Glutamatergic neuron (in vitro differentiated cells): Measurements from ENCODE around the gene TMEM181. TPM values are rescaled to one million over a fixed set of nuclear protein-coding genes. Genes with fewer than 3 reads are reported as not detected.

Source experiments
- DNase-seq: peaks from one replicate; pipeline ENCODE4 v3.0.0; 2022
- H3K27ac Mint-ChIP-seq: one replicate; pipeline ENCODE4 v1.8.0; 2020; ENCODE audit warnings: mild to moderate bottlenecking, mixed read lengths, inconsistent platforms; ENCODE audit not compliant: unreplicated experiment
- H3K27me3 Mint-ChIP-seq: one replicate; pipeline ENCODE4 v1.8.0; 2020; ENCODE audit warnings: mild to moderate bottlenecking, moderate library complexity, mixed read lengths, inconsistent platforms; ENCODE audit not compliant: unreplicated experiment
- H3K36me3 Mint-ChIP-seq: one replicate; pipeline ENCODE4 v1.8.0; 2020; ENCODE audit warnings: mild to moderate bottlenecking, mixed read lengths, inconsistent platforms; ENCODE audit not compliant: unreplicated experiment
- H3K4me1 Mint-ChIP-seq: one replicate; pipeline ENCODE4 v1.8.0; 2020; ENCODE audit warnings: mild to moderate bottlenecking, low read depth, mixed read lengths, inconsistent platforms; ENCODE audit not compliant: unreplicated experiment
- H3K4me3 Mint-ChIP-seq: one replicate; pipeline ENCODE4 v1.8.0; 2020; ENCODE audit warnings: mild to moderate bottlenecking, mixed read lengths, inconsistent platforms; ENCODE audit not compliant: unreplicated experiment
- H3K9me3 Mint-ChIP-seq: one replicate; pipeline ENCODE4 v1.8.0; 2020; ENCODE audit warnings: mild to moderate bottlenecking, moderate library complexity, mixed read lengths, inconsistent platforms; ENCODE audit not compliant: unreplicated experiment
- microRNA-seq: library from miRNA; unstranded; fragments of <30 nt; microRNA quantifications from one replicate; pipeline ENCODE4, GENCODE V29; 2020; ENCODE audit not compliant: unreplicated experiment
- total RNA-seq: library from RNA; stranded (reverse); fragmentation: NEBNext Ultra II Directional; extraction: Animal tissue kit (Norgen Biotek cat#: 25700); gene quantifications from one replicate; pipeline ENCODE4 v1.2.1, GENCODE V29; 2021; ENCODE audit not compliant: unreplicated experiment
- TF ChIP-seq, protein P1 (sequence below): fragments of 200-600 bp; sonication (generic); IDR thresholded peaks from one replicate; pipeline ENCODE4 v1.5.0; 2021; ENCODE audit not compliant: partially characterized antibody, unreplicated experiment

Gene TMEM181
- total RNA-seq, 1 donor from 2014 or later = 44.3 TPM

GRCh38 chr6:158684311-158684710 is 124.4 kb downstream of the TMEM181 start:
- no peaks in the 10 kb centered on the region for H3K36me3 Mint-ChIP-seq
- no peaks in the 10 kb centered on the region for H3K27me3 Mint-ChIP-seq
- TF ChIP-seq, protein P1, sequence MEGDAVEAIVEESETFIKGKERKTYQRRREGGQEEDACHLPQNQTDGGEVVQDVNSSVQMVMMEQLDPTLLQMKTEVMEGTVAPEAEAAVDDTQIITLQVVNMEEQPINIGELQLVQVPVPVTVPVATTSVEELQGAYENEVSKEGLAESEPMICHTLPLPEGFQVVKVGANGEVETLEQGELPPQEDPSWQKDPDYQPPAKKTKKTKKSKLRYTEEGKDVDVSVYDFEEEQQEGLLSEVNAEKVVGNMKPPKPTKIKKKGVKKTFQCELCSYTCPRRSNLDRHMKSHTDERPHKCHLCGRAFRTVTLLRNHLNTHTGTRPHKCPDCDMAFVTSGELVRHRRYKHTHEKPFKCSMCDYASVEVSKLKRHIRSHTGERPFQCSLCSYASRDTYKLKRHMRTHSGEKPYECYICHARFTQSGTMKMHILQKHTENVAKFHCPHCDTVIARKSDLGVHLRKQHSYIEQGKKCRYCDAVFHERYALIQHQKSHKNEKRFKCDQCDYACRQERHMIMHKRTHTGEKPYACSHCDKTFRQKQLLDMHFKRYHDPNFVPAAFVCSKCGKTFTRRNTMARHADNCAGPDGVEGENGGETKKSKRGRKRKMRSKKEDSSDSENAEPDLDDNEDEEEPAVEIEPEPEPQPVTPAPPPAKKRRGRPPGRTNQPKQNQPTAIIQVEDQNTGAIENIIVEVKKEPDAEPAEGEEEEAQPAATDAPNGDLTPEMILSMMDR = no peak
- H3K9me3 Mint-ChIP-seq = no peaks in the 10 kb centered on the region
- no peaks in the 10 kb centered on the region for H3K4me1 Mint-ChIP-seq
- DNase-seq = no peak
- no peak overlapping the region for H3K4me3 Mint-ChIP-seq
- no peak overlapping the region for H3K27ac Mint-ChIP-seq

DNA sequence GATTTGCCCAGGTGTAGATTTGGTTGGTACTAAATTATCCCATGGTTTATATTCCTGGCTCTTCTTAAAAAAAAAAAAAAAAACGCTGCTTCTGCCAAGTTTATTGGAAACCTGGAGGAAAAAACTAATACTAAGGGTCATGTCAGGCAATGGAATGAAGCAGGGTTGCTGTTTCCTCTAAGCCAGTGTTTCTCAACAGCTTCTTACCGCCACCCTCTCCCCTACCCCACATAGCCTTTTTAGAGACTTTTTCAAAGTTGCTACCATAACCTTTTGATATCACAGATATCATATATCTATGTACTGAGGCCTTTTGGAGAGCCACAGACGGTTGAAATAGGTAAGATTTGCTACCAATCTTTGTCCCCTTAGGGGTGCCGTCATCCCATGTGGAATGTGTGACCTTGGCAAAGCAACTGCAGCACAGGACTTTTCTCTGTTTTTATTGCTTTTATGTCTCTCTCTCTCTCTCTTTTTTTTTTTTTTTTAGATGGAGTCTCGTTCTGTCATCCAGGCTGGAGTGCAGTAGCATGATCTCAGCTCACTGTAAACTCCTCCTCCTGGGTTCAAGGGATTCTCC is 124.9 kb downstream of the TMEM181 start:
- TF ChIP-seq, protein P1 = no peak
- H3K36me3 Mint-ChIP-seq = no peaks in the 10 kb centered on the region
- H3K9me3 Mint-ChIP-seq = no peaks in the 10 kb centered on the region
- no peaks in the 10 kb centered on the region for H3K27me3 Mint-ChIP-seq
- no peak for DNase-seq
- H3K4me3 Mint-ChIP-seq = no peak overlapping the region
- no peaks in the 10 kb centered on the region for H3K4me1 Mint-ChIP-seq
- no peak overlapping the region for H3K27ac Mint-ChIP-seq

Small RNAs within 50 kb of the gene (microRNA-seq; reads per million reads assigned to microRNA genes)
- not detected for gene MIR7161

Other genes starting within 250 kb of the TMEM181 start
- 406 TPM for gene TULP4, start 247.6 kb upstream of the TMEM181 start, total RNA-seq
- 261 TPM for gene DYNLT1, start 84.7 kb downstream of the TMEM181 start, total RNA-seq
- 2.8 TPM for gene SYTL3, start 90.0 kb downstream of the TMEM181 start, total RNA-seq